Ectodermal cell (in vitro differentiated cells): ENCODE results near the gene C19orf67.
A peak's percentile ranks its signal among the peaks of the same experiment; 100 is the strongest.
"Not testable (repeated sequence)": the region's sequence is repeated elsewhere in the genome, so short reads cannot be mapped to it uniquely, and the experiment has no call there.

Experiments used
- H3K27ac ChIP-seq: 2 replicates; pipeline ENCODE4 v1.7.0; 2013; ENCODE audit warnings: mild to moderate bottlenecking, low read depth, low read length; ENCODE audit not compliant: insufficient read depth, poor library complexity, severe bottlenecking
- H3K27me3 ChIP-seq: 2 replicates; pipeline ENCODE4 v1.7.0; 2013; ENCODE audit warnings: mild to moderate bottlenecking, low read length; ENCODE audit not compliant: insufficient read depth, control insufficient read depth, poor library complexity, severe bottlenecking
- H3K36me3 ChIP-seq: one replicate; pipeline ENCODE4 v1.7.0; 2013; ENCODE audit warnings: low read length; ENCODE audit not compliant: control insufficient read depth, insufficient read depth
- H3K4me1 ChIP-seq: one replicate; pipeline ENCODE4 v1.7.0; 2013; ENCODE audit warnings: low read length; ENCODE audit not compliant: control insufficient read depth, insufficient read depth
- H3K4me3 ChIP-seq: 2 replicates; pipeline ENCODE4 v1.7.0; 2013; ENCODE audit warnings: low read depth, low read length, control low read depth; ENCODE audit not compliant: insufficient read depth
- H3K9me3 ChIP-seq: 2 replicates; pipeline ENCODE4 v1.7.0; 2013; ENCODE audit warnings: mild to moderate bottlenecking, low read length, moderate library complexity; ENCODE audit not compliant: control insufficient read depth
- WGBS, 2 experiments: methylation state at CpG; one replicate each; pipeline ENCODE4 v1.1.7; 2013; ENCODE audit warnings: missing lambda C conversion rate in 2 of 2; 5-methylcytosine and 5-hydroxymethylcytosine counted together

The C19orf67 gene

GRCh38 chr19:14050961-14051360 lies 34.6 kb downstream of the C19orf67 start:
- not testable (repeated sequence) for H3K9me3 ChIP-seq, H3K4me3 ChIP-seq, H3K36me3 ChIP-seq, H3K4me1 ChIP-seq, H3K27me3 ChIP-seq, H3K27ac ChIP-seq
- 93 to 94% methylated on average over 11 of the region's 11 CpGs for WGBS, 2 experiments

DNA sequence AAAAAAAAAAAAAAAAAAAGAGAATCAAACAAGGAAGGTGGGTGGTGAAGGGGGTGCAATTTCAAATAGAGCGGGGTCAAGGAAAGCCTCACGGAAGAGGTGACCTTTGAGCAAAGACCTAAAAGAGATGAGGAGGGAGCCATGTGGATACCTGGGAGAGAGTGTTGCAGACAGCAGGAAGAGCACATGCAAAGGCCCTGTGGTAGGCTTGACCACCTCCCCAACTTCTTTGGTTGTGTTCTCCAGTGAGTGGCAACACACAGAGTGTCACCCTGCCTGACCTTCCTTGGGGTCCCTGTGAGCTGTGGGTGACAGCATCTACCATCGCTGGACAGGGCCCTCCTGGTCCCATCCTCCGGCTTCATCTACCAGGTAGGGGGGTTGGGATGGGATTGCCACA lies 35.1 kb downstream of the C19orf67 start:
- no peak overlapping the region for H3K27ac ChIP-seq
- no peaks in the 10 kb centered on the region for H3K4me1 ChIP-seq
- H3K36me3 ChIP-seq = no peaks in the 10 kb centered on the region
- WGBS, 2 experiments = 95 to 98% methylated on average over 4 of the region's 4 CpGs
- H3K4me3 ChIP-seq = no peak overlapping the region
- H3K9me3 ChIP-seq = no peaks in the 10 kb centered on the region
- no peaks in the 10 kb centered on the region for H3K27me3 ChIP-seq

GRCh38 chr19:14048443-14049153 lies 37.0 kb downstream of the C19orf67 start:
- no peaks in the 10 kb centered on the region for H3K27me3 ChIP-seq
- no peak overlapping the region for H3K27ac ChIP-seq
- no peak overlapping the region for H3K4me3 ChIP-seq
- H3K4me1 ChIP-seq = no peaks in the 10 kb centered on the region
- H3K9me3 ChIP-seq = no peaks in the 10 kb centered on the region
- no peaks in the 10 kb centered on the region for H3K36me3 ChIP-seq
- 82 to 83% methylated on average over 8 of the region's 8 CpGs for WGBS, 2 experiments

DNA sequence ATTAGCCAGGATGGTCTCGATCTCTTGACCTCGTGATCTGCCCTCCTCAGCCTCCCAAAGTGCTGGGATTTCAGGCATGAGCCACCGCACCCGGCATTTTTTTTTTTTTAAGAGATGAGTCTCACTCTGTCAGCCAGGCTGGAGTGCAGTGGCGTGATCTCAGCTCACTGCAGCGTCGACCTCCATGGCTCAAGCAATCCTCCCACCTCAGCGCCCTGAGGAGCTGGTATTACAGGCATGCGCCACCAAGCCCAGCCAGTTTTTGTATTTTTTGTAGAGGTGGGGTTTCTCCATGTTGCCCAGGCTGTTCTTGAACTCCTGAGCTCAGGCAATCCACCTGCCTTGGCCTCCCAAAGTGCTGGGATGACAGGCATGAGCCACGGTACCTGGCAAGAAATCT lies 37.7 kb downstream of the C19orf67 start:
- H3K4me1 ChIP-seq, H3K27ac ChIP-seq, H3K27me3 ChIP-seq, H3K9me3 ChIP-seq, H3K36me3 ChIP-seq, H3K4me3 ChIP-seq: not testable (repeated sequence)
- WGBS, 2 experiments = 92 to 94% methylated on average over 9 of the region's 10 CpGs

DNA sequence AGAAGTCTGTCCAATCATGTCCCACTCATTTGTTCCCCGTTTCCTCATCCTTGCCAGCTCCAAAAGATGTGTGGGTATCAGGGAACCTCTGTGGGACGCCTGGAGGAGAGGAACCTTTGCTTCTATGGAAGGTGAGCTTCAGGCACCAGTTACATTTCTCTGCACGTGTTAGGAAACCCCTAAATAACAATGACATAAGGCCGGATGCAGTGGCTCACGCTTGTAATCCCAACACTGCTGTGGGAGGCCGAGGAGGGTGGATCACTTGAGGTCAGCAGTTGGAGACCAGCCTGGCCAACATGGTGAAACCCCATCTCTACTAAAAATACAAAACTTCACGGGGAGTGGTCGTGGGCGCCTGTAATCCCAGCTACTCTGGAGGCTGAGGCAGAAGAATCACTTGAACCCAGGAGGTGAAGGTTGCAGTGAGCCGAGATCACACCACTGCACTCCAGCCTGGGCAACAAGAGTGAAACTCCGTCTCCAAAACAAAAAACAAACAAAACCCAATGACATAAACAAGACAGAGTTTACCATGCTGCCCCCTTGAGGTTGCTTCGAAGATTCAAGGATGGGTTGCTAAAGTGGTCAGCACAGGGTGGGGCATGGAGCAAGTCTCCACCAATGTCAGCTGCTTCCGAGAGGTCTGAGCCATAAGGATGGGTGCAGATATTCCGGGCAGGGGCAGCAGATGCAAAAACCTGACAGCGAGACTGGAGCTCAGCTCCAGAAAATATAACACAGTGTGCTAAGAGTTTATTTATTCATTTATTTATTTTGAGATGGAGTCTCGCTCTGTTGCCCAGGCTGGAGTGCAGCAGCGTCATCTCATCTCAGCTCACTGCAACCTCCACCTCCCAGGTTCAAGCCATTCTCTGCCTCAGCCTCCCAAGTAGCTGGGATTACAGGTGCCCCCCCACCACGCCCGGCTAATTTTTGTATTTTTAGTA lies 42.6 kb downstream of the C19orf67 start:
- H3K9me3 ChIP-seq, H3K36me3 ChIP-seq, H3K4me1 ChIP-seq, H3K4me3 ChIP-seq, H3K27me3 ChIP-seq: not testable (repeated sequence)
- peak overlapping the region; percentile 47 for H3K27ac ChIP-seq
- WGBS, 2 experiments = 81% methylated on average over 19 of the region's 19 CpGs

DNA sequence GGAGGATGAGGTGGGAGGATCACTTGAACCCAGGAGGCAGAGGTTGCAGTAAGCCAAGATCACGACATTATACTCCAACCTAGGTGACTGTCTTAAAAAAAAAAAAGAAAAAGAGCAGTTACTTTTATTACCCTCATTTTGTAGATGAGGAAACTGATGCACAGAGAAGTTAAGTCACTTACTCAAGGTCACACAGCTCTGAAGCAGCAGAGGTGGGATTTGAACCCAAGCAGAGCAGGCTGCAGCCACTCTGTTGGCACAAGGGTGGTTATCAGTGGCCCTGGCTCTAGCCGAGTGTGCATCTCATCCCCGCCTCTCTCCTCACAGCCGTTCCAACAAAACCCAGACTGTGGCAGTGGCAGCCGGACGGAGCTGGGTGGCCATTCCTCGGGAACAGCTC lies 46.4 kb downstream of the C19orf67 start:
- WGBS, 2 experiments = 86 to 88% methylated on average over 7 of the region's 7 CpGs
- Histone ChIP-seq H3K36me3 (no peaks in the 10 kb centered on the region), H3K27ac (no peak overlapping the region), H3K4me3 (no peak overlapping the region), H3K27me3 (no peaks in the 10 kb centered on the region), H3K9me3 (no peaks in the 10 kb centered on the region), H3K4me1 (no peaks in the 10 kb centered on the region)

GRCh38 chr19:14035706-14036105 lies 49.9 kb downstream of the C19orf67 start:
- peaks cover 18% of the 10 kb centered on the region for H3K27me3 ChIP-seq
- H3K36me3 ChIP-seq = no peaks in the 10 kb centered on the region
- H3K27ac ChIP-seq = no peak overlapping the region
- no peak overlapping the region for H3K4me3 ChIP-seq
- H3K4me1 ChIP-seq = no peaks in the 10 kb centered on the region
- no peaks in the 10 kb centered on the region for H3K9me3 ChIP-seq
- 91% methylated on average over 7 of the region's 7 CpGs for WGBS, 2 experiments

DNA sequence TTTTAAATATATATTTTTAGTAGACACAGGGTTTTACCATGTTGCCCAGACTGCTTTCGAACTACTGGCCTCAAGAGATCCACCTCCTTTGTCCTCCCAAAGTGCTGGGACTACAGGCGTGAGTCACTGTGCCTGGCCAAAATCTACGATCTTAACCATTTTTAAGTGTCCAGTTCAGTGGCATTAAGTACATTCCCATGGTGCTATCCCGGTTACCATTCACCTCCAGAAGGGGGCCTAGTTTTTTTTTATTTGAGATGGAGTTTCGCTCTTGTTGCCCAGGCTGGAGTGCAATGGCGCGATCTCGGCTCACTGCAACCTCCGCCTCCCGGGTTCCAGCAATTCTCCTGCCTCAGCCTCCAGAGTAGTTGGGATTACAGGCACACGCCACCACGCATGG lies 50.4 kb downstream of the C19orf67 start:
- not testable (repeated sequence) for H3K4me3 ChIP-seq, H3K36me3 ChIP-seq, H3K4me1 ChIP-seq, H3K9me3 ChIP-seq, H3K27ac ChIP-seq
- peaks cover 22% of the 10 kb centered on the region for H3K27me3 ChIP-seq
- 91 to 94% methylated on average over 12 of the region's 12 CpGs for WGBS, 2 experiments

GRCh38 chr19:14033946-14034345 lies 51.6 kb downstream of the C19orf67 start:
- WGBS, 2 experiments = 97 to 100% methylated on average over 1 to 2 of the region's 2 CpGs
- H3K27ac ChIP-seq = no peak overlapping the region

GRCh38 chr19:14031719-14032480 lies 53.7 kb downstream of the C19orf67 start, which contains the start of gene IL27RA:
TSS of gene IL27RA (plus strand) at chr19:14031762. CDS start at chr19:14031873, 111 bp downstream.
- WGBS, 2 experiments = 1% methylated on average over 63 of the region's 63 CpGs
- Histone ChIP-seq H3K4me1 (no peaks in the 10 kb centered on the region), H3K36me3 (no peaks in the 10 kb centered on the region), H3K9me3 (no peaks in the 10 kb centered on the region), H3K27me3 (peaks cover 22% of the 10 kb centered on the region), H3K27ac (no peak within 1 kb of the TSS), H3K4me3 (peak within 1 kb of the TSS; percentile 65)

More at GRCh38 chr19:14033946-14034345, 51.6 kb downstream of the C19orf67 start:
- Histone ChIP-seq H3K36me3 (no peaks in the 10 kb centered on the region), H3K27me3 (peaks cover 22% of the 10 kb centered on the region), H3K4me3 (no peak overlapping the region), H3K9me3 (no peaks in the 10 kb centered on the region), H3K4me1 (no peaks in the 10 kb centered on the region)
